NCI-H2171 (cell line): ENCODE data around the gene KRTAP12-2.
"Not testable (repeated sequence)": the region's sequence is repeated elsewhere in the genome, so short reads cannot be mapped to it uniquely, and the experiment has no call there.

Source experiments
- DNase-seq: peaks from one replicate; lab custom pipeline; 2025; lab: John Stamatoyannopoulos, UW

The KRTAP12-2 gene

DNA sequence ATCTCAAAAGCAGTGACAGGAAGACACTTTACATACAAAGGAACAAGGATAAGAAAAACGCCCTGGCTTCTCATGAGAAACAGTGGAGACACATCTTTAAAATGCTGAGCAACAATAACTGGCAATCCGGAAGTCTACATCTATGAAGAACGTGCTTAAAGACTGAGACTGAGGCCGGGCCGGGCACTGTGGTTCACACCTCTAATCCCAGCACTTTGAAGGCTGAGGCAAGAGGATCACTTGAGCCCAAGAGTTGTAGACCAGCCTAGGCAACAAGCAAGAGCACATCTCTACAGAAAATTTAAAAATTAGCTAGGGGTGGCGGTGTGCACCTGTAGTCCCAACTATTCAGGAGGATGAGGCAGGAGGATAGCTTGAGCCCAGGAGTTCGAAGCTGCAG lies 17.4 kb upstream of the KRTAP12-2 start:
- DNase-seq, result no peak

DNA sequence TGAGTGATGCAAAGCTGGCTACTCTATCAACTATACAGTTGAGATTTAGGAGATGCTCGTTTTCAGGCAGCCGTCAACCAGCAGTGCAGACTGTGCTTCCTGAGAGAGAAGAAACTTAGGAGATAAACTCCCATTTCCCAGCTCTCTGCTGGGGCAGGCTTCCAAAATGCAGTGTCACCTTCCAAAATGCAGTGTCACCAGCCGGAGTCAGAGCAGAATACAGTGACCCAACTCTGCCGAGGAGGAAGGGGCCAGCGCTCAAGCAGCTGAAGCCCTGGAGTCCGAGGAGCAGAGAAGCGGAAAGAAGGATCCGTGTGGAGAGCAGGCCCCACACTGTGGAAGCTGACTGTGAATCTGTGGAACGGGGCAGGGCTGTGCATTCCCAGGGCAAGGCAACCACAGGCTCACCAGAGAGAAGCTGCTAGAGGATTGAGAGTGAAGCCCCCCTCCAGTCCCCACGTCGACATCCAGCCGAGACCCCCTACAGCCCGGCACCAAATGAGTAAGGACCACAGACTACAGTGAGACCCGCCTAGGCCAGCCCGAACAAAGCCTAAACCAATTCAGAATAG lies 15.9 kb upstream of the KRTAP12-2 start:
- DNase-seq, result no peak

- DNase-seq, result peak; percentile 93
Observed at GRCh38 chr21:44681861-44682579, 15.3 kb upstream of the KRTAP12-2 start, which contains the start of gene KRTAP12-1. Gene KRTAP12-1, minus strand, starts transcription at chr21:44682163. Its CDS starts 40 bp downstream, at chr21:44682123.

DNA sequence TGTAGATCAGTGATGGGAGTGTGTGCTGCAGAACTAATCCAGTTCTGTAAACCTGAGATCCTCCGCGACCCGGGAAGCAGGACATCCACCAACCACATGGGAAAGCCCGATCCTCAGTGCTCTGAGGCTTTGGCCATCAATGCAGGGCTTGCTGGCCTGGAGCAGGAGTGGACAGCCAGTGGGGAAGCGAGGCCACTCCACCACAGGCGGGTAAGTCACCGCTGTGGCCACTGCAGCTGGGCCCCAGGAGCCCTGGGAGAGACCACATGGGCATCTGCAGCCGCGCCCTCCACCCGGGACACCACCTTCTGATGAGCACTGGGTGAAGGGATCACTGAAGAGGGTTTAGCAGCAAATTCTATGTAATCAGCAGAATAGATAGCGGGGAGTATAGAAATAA lies 14.4 kb upstream of the KRTAP12-2 start:
- DNase-seq, result no peak

GRCh38 chr21:44677881-44678280 lies 11.2 kb upstream of the KRTAP12-2 start:
- DNase-seq, result no peak

GRCh38 chr21:44671911-44672310 lies 5.2 kb upstream of the KRTAP12-2 start:
- no peak for DNase-seq

- DNase-seq, result no peak
Observed at GRCh38 chr21:44670642-44671432, 4.1 kb upstream of the KRTAP12-2 start.

DNA sequence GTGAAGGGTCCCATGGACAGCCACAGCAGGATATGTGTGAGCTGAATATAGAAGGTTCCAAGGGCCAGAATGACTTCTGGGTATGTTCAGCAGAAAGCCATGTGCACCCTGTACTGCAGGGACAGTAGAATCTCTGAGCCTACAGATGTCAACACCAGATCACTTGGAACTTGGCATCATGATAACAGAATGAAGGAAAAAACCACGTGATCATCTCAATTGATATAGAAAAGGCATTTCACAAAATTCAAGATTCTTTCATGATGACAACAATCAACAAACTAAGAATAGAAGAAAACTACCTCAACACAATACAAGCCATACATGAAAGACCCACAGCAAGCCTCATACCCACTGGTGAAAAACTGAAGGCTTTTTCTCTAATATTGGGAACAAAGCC lies 885 bp upstream of the KRTAP12-2 start:
- no peak for DNase-seq

GRCh38 chr21:44664691-44665090 lies 2.0 kb downstream of the KRTAP12-2 start:
- DNase-seq, result no peak

GRCh38 chr21:44661567-44661966 lies 5.2 kb downstream of the KRTAP12-2 start:
- DNase-seq, result not testable (repeated sequence)

GRCh38 chr21:44658913-44659595 lies 7.7 kb downstream of the KRTAP12-2 start:
- DNase-seq, result no peak

DNA sequence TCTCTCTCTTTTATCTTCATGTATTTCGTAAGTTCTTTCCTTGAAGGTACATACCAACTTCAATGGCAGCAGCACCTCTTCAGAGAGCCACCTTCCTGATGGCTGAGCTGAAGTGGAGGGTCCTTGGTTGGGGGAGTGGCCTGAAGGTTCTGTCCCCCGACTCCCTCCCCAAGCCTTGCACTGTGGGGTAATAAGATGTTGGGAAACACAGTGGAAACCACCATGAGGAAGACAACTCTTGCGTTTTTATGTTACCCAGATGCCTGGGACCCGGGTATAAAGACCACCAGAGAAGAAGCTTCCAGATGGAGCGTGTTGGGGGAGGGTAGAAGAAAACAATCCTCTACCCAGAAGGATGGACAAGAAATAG lies 8.2 kb downstream of the KRTAP12-2 start:
- DNase-seq, result no peak

DNA sequence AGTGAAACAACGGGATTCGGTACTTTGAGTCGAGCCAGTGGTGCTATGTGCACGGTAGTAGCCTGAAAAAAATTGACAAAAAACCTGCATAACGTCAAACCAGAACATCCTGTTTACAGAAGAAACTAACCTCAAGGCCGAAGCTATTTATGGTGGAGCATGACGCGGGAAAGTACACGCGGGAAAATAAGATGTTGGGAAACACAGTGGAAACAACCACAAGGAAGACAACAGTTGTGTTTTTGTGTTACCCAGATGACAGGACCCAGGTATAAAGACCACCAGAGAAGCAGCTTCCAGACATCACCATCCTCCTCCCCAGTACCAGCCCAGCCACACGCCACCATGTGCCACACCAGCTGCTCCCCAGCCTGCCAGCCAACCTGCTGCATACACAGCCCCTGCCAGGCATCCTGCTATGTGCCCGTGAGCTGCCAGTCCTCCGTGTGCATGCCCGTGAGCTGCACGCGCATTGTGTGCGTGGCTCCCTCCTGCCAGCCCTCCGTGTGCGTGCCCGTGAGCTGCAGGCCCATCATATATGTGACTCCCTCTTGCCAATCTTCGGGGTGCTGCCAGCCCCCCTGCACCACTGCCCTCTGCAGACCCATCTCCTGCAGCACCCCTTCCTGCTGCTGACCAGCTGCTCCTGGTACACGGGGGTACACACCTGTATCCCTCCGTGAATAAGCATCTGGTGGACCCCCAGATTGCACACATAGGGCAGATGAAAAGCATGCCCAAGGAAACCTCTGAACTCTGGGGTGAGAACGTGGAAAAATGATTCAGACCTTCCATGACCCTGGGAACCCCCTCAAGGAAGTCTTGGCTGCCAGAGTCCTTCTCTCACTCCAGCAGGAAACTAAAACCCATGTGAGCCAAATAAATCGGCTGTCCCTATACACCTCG lies 8.8 kb downstream of the KRTAP12-2 start, which contains the start of gene KRTAP12-3:
Gene KRTAP12-3, plus strand, starts transcription at position 298 of the 906 bp plus-strand sequence. Its CDS starts 48 bp downstream, at position 346.
- DNase-seq, result no peak

DNA sequence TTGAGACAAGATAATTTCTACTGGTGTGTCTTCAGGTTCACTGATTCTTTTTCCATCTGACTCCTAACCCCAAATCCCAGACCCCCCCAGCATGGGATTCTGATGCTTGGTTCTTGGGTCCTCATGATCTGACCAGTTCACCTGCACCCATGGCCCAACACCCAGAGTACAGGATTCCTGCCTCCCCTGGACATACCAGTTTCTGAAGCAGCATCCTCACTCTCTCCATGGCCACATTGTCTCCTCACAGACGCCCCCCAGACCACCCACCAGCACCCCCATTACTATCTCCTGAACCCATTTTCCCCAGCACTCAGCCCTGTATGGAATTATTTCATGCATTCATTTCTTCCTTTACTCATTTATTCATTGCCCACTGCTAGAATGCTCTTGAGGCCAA lies 9.9 kb downstream of the KRTAP12-2 start:
- DNase-seq, result no peak

DNA sequence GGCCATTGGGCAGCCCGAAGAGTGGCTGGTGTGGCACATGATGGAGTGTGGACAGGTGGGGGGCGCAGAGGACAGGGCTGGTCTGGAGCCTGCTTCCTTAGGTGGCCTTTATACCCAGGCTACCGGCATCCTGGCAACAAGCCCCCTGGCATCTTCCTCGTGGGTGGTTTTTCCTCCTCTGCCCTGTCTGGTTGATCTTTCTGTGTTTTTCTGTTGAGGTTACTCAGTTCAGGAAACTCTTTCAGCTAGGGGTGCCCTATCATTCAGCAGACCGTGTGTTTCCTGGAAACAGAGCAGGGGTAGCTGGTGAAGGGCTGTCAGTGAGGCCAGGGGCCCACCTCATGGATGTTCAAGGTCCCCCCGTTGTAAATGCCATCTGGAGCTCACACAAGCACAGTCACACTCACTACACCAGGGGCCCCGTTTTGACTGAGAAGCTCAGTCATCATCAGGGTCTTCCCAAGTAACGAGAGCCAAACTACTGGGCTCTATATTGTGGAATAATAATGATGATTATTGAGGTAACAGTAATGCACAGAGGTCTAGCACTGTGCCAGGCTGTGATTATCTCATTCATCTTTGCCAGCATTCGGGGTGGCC lies 12.1 kb downstream of the KRTAP12-2 start, which contains the start of gene KRTAP12-4:
Gene KRTAP12-4, minus strand, starts transcription at position 84 of the 600 bp plus-strand sequence. Its CDS starts 45 bp downstream, at position 39.
- DNase-seq, result no peak

- DNase-seq, result no peak
Observed at GRCh38 chr21:44653656-44654575, 12.8 kb downstream of the KRTAP12-2 start.

DNA sequence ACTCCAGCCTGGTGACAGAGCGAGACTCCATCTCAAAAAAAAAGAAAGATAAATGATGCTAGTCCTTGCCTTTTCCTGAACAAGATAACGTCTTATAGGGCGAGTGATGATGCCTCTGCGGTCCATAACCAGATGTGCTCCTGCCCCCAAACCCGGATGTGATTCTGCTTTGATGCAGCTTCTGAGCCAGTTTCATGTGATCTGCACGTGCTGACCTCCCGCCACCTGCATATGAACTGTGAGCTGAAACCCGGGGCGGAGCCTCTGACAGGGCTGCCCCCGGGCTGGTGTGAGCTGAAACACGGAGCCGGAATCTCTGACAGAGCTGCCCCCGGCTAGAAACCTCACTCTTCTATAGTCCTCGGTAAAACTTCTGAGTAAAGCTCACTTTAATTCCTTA lies 13.6 kb downstream of the KRTAP12-2 start:
- no peak for DNase-seq

DNA sequence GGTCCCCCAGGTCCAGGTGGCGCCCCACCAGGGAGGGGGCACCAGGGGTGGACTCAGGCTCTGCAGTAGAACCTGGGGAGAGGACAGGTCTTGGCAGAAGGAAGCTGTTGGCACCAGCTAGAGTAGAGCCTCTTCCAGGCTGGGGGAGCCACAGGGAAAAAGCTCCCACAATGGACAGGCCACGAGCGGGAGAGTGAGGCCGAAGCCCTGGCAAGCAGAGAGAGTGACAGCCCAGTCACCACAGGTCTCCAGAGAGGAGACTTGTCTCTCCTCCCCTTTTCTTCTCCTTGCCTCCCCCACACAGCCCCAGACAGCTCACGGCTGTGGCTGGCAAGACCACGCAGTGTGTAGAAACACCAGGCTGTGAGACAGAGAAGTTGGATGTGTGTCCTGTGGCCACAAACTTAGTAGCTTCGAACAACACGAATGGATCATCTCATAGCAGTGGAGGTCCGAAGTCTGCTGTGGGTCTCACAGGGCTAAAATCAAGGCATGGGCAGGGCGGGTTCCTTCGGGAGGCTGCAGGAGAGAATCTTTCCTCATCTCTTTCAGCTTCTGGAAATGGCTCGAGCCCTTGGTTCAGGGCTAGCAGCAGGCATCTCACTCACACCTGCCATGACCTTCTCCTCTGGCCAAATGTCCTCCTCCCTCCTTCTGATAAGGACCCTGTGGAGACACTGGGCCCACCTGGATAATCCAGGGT lies 15.6 kb downstream of the KRTAP12-2 start:
- DNase-seq, result no peak
